Endothelial cell of umbilical vein (primary cell): ENCODE results near the gene RBMS3. TPM values are rescaled to one million over a fixed set of nuclear protein-coding genes. Genes with fewer than 3 reads are reported as not detected.

ENCODE experiments used
- BruUV-seq: library from RNA; stranded (reverse); fragments of 400-500 nt; replicated peaks from 2 replicates; lab custom pipeline; 2021; lab: Mats Ljungman, UMichigan
- CTCF ChIA-PET: fragments of 300-600, 350-600 bp; sonication (Branson Sonifier 250); formaldehyde crosslinking; loops from one replicate; lab custom pipeline; 2021; ENCODE audit warnings: antibody characterized with exemption, inconsistent platforms; lab: Charles Lee
- POLR2A ChIA-PET: fragments of 300-600, 350-600 bp; sonication (Branson Sonifier 250); formaldehyde crosslinking; loops from one replicate; lab custom pipeline; 2021; ENCODE audit warnings: antibody characterized with exemption, inconsistent platforms; lab: Charles Lee
- DNase-seq: peaks from one replicate; pipeline ENCODE4 v3.0.0-alpha.2; 2011; ENCODE audit warnings: low read depth, low spot score
- FAIRE-seq: peaks from 2 replicates; lab custom pipeline; 2011; peaks lifted over from hg19 to GRCh38; lab: Jason Lieb, UNC
- H2AFZ ChIP-seq: 2 replicates; pipeline ENCODE4 v1.6.0; 2012; ENCODE audit warnings: low read depth, low read length, control low read depth, inconsistent platforms
- H3K27ac ChIP-seq: 2 replicates; pipeline ENCODE4 v1.5.1; 2011; ENCODE audit warnings: low read depth, mild to moderate bottlenecking, control low read depth, low read length, moderate library complexity; ENCODE audit not compliant: insufficient read depth
- H3K27me3 ChIP-seq, 2 experiments: 2 replicates each; pipeline versions ENCODE4 v1.6.0 to v1.6.1; 2011; ENCODE audit warnings: low read length in 2 of 2, mixed read lengths in 1 of 2; ENCODE audit not compliant: control insufficient read depth in 2 of 2, insufficient read depth in 2 of 2
- H3K36me3 ChIP-seq, 2 experiments: 2 replicates in 1 of 2; 3 replicates in 1 of 2; pipeline ENCODE4 v1.5.1; 2011; ENCODE audit warnings: low read length in 2 of 2, mild to moderate bottlenecking in 1 of 2, moderate library complexity in 1 of 2; ENCODE audit not compliant: control insufficient read depth in 2 of 2, insufficient read depth in 2 of 2; ENCODE audit errors: extremely low read depth in 1 of 2
- H3K4me1 ChIP-seq: 3 replicates; pipeline ENCODE4 v1.5.1; 2011; ENCODE audit warnings: mild to moderate bottlenecking, low read length; ENCODE audit not compliant: control insufficient read depth, insufficient read depth; ENCODE audit errors: extremely low read depth
- H3K4me2 ChIP-seq: 2 replicates; pipeline ENCODE4 v1.6.1; 2011; ENCODE audit warnings: low read length, control low read depth, mixed read lengths; ENCODE audit not compliant: insufficient read depth
- H3K4me3 ChIP-seq, 3 experiments: fragments of 200-600 bp in 1 of 3; sonication (generic), shearing (Covaris generic) in 1 of 3; replicated peaks in 1 of 3; 2 replicates each; pipeline ENCODE4 v1.5.1; 2011 to 2016; ENCODE audit warnings: control low read depth in 3 of 3, low read length in 3 of 3, mild to moderate bottlenecking in 2 of 3, inconsistent platforms in 1 of 3, low read depth in 1 of 3, moderate library complexity in 1 of 3; ENCODE audit not compliant: insufficient read depth in 1 of 3
- H3K79me2 ChIP-seq: 2 replicates; pipeline ENCODE4 v1.6.0; 2012; ENCODE audit warnings: low read length, inconsistent platforms; ENCODE audit not compliant: control insufficient read depth, insufficient read depth
- H3K9ac ChIP-seq: replicated peaks from 2 replicates; pipeline ENCODE3; 2011; ENCODE audit warnings: low read length, control low read depth; ENCODE audit not compliant: insufficient read depth; ENCODE audit errors: extremely low read depth
- H3K9me1 ChIP-seq: replicated peaks from 3 replicates; pipeline ENCODE4 v1.6.0; 2011; ENCODE audit warnings: mild to moderate bottlenecking, low read length; ENCODE audit not compliant: control insufficient read depth, insufficient read depth; ENCODE audit errors: extremely low read depth
- H3K9me3 ChIP-seq: replicated peaks from 2 replicates; pipeline ENCODE4 v1.5.1; 2012; ENCODE audit warnings: low read length, inconsistent platforms; ENCODE audit not compliant: control insufficient read depth, insufficient read depth
- H4K20me1 ChIP-seq: replicated peaks from 2 replicates; pipeline ENCODE3; 2011; ENCODE audit warnings: mild to moderate bottlenecking, low read length; ENCODE audit not compliant: control insufficient read depth, insufficient read depth; ENCODE audit errors: extremely low read depth
- EZH2 ChIP-seq: IDR thresholded peaks from 2 replicates; pipeline ENCODE4 v1.6.1; 2012; ENCODE audit warnings: borderline replicate concordance, low read depth, mild to moderate bottlenecking, moderate library complexity, low read length, inconsistent platforms; ENCODE audit not compliant: severe bottlenecking
- FOS ChIP-seq: IDR thresholded peaks from 2 replicates; pipeline ENCODE4 v1.6.1; 2011; ENCODE audit warnings: mild to moderate bottlenecking, low read length, moderate library complexity, borderline replicate concordance; ENCODE audit not compliant: insufficient read depth
- GATA2 ChIP-seq: IDR thresholded peaks from 2 replicates; pipeline ENCODE4 v1.7.0; 2011; ENCODE audit warnings: low read depth, mild to moderate bottlenecking, moderate library complexity, mixed read lengths, low read length; ENCODE audit not compliant: insufficient read length, insufficient read depth
- JUN ChIP-seq: IDR thresholded peaks from 2 replicates; pipeline ENCODE4 v1.6.1; 2011; ENCODE audit warnings: borderline replicate concordance, low read depth; ENCODE audit not compliant: insufficient read length, insufficient read depth
- MYC ChIP-seq: IDR thresholded peaks from one replicate; pipeline ENCODE4 v1.6.1; 2011; ENCODE audit warnings: mild to moderate bottlenecking, low read depth, low read length
- POLR2A ChIP-seq: IDR thresholded peaks from 2 replicates; pipeline ENCODE4 v1.6.1; 2012; ENCODE audit warnings: low read depth, mild to moderate bottlenecking, control low read depth, low read length
- POLR2AphosphoS5 ChIP-seq: IDR thresholded peaks from 2 replicates; pipeline ENCODE4 v1.6.1; 2012; ENCODE audit warnings: low read depth, mild to moderate bottlenecking, control low read depth, low read length, moderate library complexity; ENCODE audit not compliant: insufficient read depth
- dilution Hi-C: fragments of 300-500 bp; cut with MboI; formaldehyde crosslinking; loops from one replicate; pipeline ENCODE4 v1.15.0; 2019; ENCODE audit warnings: low sequenced_read_pairs; ENCODE audit not compliant: extremely low pct_ligation_motif_present
- intact Hi-C: fragments of 100-400 bp; cut with micrococcal nuclease; formaldehyde crosslinking; loops from one replicate; pipeline ENCODE4 v1.10.0; 2022
- polyA plus RNA-seq, 4 experiments: library from polyadenylated mRNA; depleted of rRNA in 3 of 4; stranded (reverse) in 3 of 4; unstranded in 1 of 4; fragments of >200 nt; gene quantifications; 2 replicates each; pipeline versions ENCODE4 v1.2.1 to v1.2.3, GENCODE V29; 2011 to 2012; ENCODE audit warnings: missing spikeins in 1 of 4
- total RNA-seq: library from RNA; stranded (reverse); gene quantifications from 2 replicates; pipeline ENCODE4 v1.2.3, GENCODE V29; 2021
- TF ChIP-seq, protein P1 (sequence below), 2 donors: IDR thresholded peaks; 1 replicate in 1 of 2; 2 replicates in 1 of 2; pipeline ENCODE4 v1.5.1; 2011; ENCODE audit warnings: low read length in 2 of 2, mild to moderate bottlenecking in 2 of 2, moderate library complexity in 2 of 2, control low read depth in 1 of 2, inconsistent platforms in 1 of 2, low read depth in 1 of 2; ENCODE audit not compliant: insufficient read depth in 1 of 2; ENCODE audit errors: extremely low read depth in 1 of 2
- TF ChIP-seq, protein P2 (sequence below): IDR thresholded peaks from 2 replicates; pipeline ENCODE4 v1.6.1; 2011; ENCODE audit not compliant: insufficient read depth, insufficient read length

Gene RBMS3
- total and polyA plus RNA-seq, 2 donors (not counting 3 experiments of a cell fraction or from before 2014, with no cell fraction given), result 13.6 to 42.3 TPM

GRCh38 chr3:29711255-29711771, 430.4 kb downstream of the RBMS3 start:
- Histone ChIP-seq H3K36me3 (no peaks in the 10 kb centered on the region), H3K9me1 (no peaks in the 10 kb centered on the region), H4K20me1 (no peaks in the 10 kb centered on the region), H3K4me2 (no peak overlapping the region), H3K4me1 (no peaks in the 10 kb centered on the region), H3K9ac (no peak overlapping the region), H3K9me3 (no peaks in the 10 kb centered on the region), H2AFZ (no peak overlapping the region), H3K79me2 (no peaks in the 10 kb centered on the region), H3K27me3 (no peaks in the 10 kb centered on the region), H3K27ac (no peak overlapping the region), H3K4me3 (no peak overlapping the region)
- DNase-seq, result no peak
- dilution Hi-C loops, result no loop called here
- CTCF ChIA-PET, result interaction anchor here (0.7 to 1.4 kb wide), 3 partner anchors 13 to 31 kb away, joined by 3 to 4 read pairs (median 3); no protein-coding TSS in a partner anchor
- intact Hi-C loops, result no loop called here
- POLR2A ChIA-PET, result no interaction called here
- no peak for FAIRE-seq
- no TSS peak for BruUV-seq
- no peak for TF ChIP-seq FOS
- no peak for TF ChIP-seq GATA2
- no peak for TF ChIP-seq JUN
- no peak for TF ChIP-seq EZH2
- TF ChIP-seq, protein P1, sequence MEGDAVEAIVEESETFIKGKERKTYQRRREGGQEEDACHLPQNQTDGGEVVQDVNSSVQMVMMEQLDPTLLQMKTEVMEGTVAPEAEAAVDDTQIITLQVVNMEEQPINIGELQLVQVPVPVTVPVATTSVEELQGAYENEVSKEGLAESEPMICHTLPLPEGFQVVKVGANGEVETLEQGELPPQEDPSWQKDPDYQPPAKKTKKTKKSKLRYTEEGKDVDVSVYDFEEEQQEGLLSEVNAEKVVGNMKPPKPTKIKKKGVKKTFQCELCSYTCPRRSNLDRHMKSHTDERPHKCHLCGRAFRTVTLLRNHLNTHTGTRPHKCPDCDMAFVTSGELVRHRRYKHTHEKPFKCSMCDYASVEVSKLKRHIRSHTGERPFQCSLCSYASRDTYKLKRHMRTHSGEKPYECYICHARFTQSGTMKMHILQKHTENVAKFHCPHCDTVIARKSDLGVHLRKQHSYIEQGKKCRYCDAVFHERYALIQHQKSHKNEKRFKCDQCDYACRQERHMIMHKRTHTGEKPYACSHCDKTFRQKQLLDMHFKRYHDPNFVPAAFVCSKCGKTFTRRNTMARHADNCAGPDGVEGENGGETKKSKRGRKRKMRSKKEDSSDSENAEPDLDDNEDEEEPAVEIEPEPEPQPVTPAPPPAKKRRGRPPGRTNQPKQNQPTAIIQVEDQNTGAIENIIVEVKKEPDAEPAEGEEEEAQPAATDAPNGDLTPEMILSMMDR (IDR thresholded peaks at IDR 0.05; ENCODE audit: extremely low read depth in 1 of 2, insufficient read depth in 1 of 2, low read depth in 1 of 2, low read length in 2 of 2), result no peak
- TF ChIP-seq MYC, result no peak
- TF ChIP-seq POLR2AphosphoS5, result no peak
- TF ChIP-seq, protein P2, sequence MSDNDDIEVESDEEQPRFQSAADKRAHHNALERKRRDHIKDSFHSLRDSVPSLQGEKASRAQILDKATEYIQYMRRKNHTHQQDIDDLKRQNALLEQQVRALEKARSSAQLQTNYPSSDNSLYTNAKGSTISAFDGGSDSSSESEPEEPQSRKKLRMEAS, result no peak
- TF ChIP-seq POLR2A, result no peak
